Thyroid gland (tissue), 4 donors: ENCODE results near the gene HSPA1L. TPM values are rescaled to one million over a fixed set of nuclear protein-coding genes. Genes with fewer than 3 reads are reported as not detected.

ENCODE experiments used
- DNase-seq, 2 donors: peaks; one replicate each; pipeline ENCODE4 v3.0.0-alpha.2; 2019
- H3K27ac ChIP-seq, 3 donors: fragments of 200-600 bp; sonication (generic); 1 replicate in 2 of 3; 2 replicates in 1 of 3; pipeline ENCODE4 v1.5.1; 2016 to 2019; ENCODE audit warnings: mild to moderate bottlenecking in 1 of 3, moderate library complexity in 1 of 3
- H3K27me3 ChIP-seq: fragments of 200-600 bp; sonication (generic); one replicate; pipeline ENCODE4 v1.5.1; 2019
- H3K36me3 ChIP-seq, 2 donors: fragments of 200-600 bp; sonication (generic); one replicate each; pipeline ENCODE4 v1.5.1; 2016 to 2019
- H3K4me1 ChIP-seq, 2 donors: fragments of 200-600 bp; sonication (generic); one replicate each; pipeline ENCODE4 v1.5.1; 2017 to 2019
- H3K4me3 ChIP-seq, 3 donors: fragments of 200-600 bp; sonication (generic); replicated peaks in 1 of 3; 1 replicate in 2 of 3; 2 replicates in 1 of 3; pipeline ENCODE4 v1.5.1; 2016; ENCODE audit warnings: mild to moderate bottlenecking in 1 of 3
- H3K9me3 ChIP-seq: fragments of 200-600 bp; sonication (generic); one replicate; pipeline ENCODE4 v1.5.1; 2017
- POLR2A ChIP-seq, 2 donors: fragments of 450-650 bp; IDR thresholded peaks; one replicate each; pipeline ENCODE4 v1.6.1; 2017; ENCODE audit warnings: antibody characterized with exemption in 2 of 2, mild to moderate bottlenecking in 2 of 2, moderate library complexity in 1 of 2
- WGBS, 2 donors: methylation state at CpG; one replicate each; pipeline ENCODE4 v1.1.5; 2017; 5-methylcytosine and 5-hydroxymethylcytosine counted together
- intact Hi-C: fragments of 100-400 bp; cut with DNase I; formaldehyde crosslinking; loops from one replicate; pipeline ENCODE4 v1.15.1; 2023
- total RNA-seq, 4 donors: library from RNA; depleted of rRNA; stranded (reverse); fragments of >200 nt; gene quantifications; one replicate each; pipeline ENCODE4 v1.2.3, GENCODE V29; 2016
- TF ChIP-seq, protein P1 (sequence below), 6 experiments: fragments of 200-600 bp in 3 of 6; fragments of 450-650 bp in 3 of 6; sonication (generic) in 3 of 6; IDR thresholded peaks; one replicate each; pipeline ENCODE4 v1.5.1; 2016 to 2019; ENCODE audit warnings: antibody characterized with exemption in 6 of 6, mild to moderate bottlenecking in 2 of 6, inconsistent platforms in 1 of 6, moderate library complexity in 1 of 6

HSPA1L gene
- total RNA-seq, 4 donors from 2014 or later: 3.5 to 4.1 (median 3.9) TPM

DNA sequence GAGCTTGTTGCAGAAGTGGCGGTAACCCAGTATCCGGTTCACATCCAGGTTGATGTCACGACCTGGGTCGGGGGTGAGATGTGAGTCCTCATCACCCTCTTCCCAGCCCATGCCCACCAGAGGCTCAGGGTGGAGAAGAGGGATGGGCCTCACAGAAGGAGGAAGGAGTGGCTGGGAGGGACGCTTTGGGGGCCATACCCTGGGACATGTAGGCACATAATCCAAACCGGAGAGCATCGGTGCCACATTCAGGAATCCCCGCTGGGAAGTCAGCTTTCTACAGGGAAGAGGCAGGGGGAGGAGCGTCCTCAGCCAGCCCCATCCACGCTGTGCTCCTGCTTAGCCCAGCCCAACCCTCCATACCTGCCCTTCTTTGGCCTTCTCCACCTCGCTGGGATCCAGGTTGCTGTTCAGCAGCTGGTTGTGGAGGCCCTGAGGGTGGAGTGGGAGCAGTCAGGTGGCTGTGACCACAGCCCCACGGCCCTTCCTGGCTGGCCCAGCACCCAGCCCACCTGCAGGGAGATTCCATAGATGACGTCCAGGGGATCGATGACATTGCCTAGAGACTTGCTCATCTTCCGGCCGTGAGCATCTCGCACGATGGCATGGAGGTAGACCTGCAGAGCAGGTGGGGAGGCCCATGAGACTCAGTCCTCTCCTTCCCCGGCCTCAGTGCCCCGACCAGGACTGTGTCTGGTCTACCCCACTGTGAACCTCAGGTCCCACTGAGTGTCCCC, 34.4 kb downstream of the HSPA1L start:
- WGBS, 2 donors: 90 to 93% methylated on average over 12 to 15 of the region's 20 CpGs

DNA sequence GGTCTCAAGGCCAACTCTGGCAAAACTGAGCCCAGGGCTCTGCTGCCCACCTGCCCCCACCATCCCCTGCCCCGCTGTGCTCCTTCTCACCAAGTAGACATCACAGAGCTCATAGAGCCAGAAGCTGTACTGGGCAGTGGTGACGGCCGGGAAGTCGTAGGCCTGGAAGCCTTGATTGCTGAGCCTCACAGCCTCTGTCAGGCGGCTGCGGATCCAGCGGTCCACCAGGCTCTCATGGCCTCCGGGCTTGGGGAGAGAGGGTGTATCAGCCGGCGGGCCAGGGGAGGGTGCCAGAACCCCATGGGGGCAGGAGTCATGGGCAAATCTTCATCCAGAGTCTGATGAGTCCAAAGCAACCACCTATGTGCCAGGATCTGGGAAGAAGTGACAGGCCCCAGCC, 35.2 kb downstream of the HSPA1L start:
- H3K27me3 ChIP-seq: no peaks in the 10 kb centered on the region
- H3K27ac ChIP-seq: no peak overlapping the region
- intact Hi-C loops: no loop called here
- peaks cover 49 to 54% of the 10 kb centered on the region in 2 donors for H3K36me3 ChIP-seq
- TF ChIP-seq, protein P1, sequence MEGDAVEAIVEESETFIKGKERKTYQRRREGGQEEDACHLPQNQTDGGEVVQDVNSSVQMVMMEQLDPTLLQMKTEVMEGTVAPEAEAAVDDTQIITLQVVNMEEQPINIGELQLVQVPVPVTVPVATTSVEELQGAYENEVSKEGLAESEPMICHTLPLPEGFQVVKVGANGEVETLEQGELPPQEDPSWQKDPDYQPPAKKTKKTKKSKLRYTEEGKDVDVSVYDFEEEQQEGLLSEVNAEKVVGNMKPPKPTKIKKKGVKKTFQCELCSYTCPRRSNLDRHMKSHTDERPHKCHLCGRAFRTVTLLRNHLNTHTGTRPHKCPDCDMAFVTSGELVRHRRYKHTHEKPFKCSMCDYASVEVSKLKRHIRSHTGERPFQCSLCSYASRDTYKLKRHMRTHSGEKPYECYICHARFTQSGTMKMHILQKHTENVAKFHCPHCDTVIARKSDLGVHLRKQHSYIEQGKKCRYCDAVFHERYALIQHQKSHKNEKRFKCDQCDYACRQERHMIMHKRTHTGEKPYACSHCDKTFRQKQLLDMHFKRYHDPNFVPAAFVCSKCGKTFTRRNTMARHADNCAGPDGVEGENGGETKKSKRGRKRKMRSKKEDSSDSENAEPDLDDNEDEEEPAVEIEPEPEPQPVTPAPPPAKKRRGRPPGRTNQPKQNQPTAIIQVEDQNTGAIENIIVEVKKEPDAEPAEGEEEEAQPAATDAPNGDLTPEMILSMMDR (IDR thresholded peaks at IDR 0.05): no peak
- no peak for TF ChIP-seq POLR2A (IDR thresholded peaks at IDR 0.05)
- DNase-seq: no peak
- WGBS, 2 donors: 90 to 94% methylated on average over 2 to 8 of the region's 10 CpGs
- no peak overlapping the region for H3K4me3 ChIP-seq
- H3K9me3 ChIP-seq: no peaks in the 10 kb centered on the region
- H3K4me1 ChIP-seq: peaks cover 8 to 14% of the 10 kb centered on the region in 2 donors

More for the DNA sequence above, 34.4 kb downstream of the HSPA1L start:
- intact Hi-C loops: no loop called here
- H3K4me3 ChIP-seq: no peak overlapping the region
- H3K27me3 ChIP-seq: no peaks in the 10 kb centered on the region
- no peak overlapping the region for H3K27ac ChIP-seq
- DNase-seq: no peak
- peaks cover 56 to 60% of the 10 kb centered on the region in 2 donors for H3K36me3 ChIP-seq
- TF ChIP-seq, protein P1 (IDR thresholded peaks at IDR 0.05): no peak
- TF ChIP-seq POLR2A (IDR thresholded peaks at IDR 0.05): no peak
- H3K9me3 ChIP-seq: no peaks in the 10 kb centered on the region
- H3K4me1 ChIP-seq: peaks cover 8 to 14% of the 10 kb centered on the region in 2 donors

DNA sequence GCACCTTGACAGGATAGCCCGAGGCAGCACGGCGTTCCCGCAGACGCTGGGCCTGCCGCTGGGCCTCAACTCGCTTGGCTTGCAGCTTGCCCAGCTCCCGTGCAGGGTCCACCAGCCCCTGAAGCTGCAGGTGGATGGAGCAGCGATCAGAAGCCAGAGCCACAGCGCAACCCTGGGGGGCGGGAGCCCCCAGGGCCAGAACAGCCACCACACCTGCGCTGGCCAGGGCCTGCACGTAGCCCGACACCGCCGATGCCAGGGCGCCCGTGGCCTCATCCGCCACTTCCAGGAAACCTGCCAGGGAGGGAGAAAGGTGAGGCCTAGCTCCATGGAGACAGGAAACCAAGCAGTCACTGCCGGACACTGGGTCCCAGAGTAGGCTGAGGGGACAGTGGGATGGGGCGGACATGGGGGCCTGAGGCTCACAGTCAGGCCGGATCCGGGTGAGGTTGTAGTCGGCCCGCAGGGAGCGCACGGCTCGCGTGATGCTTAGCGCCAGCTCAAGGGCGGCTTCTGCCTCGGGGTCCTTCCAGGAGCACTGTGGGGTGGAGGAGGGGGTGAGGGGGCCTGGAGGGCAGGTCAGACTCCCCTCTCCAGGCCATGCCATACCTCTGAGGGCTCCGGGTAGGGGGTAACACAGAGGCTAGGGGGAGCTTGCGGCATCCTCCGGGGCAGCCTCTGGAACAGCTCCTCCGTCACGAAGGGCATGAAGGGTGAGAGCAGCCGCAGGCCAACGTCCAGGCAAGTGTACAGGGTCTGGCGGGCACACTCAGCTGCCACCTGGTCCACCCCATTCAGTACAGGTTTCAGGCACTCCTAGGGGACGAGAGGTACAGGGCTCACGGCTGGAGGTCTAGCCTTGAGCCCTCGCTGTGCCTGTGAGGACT, 35.8 kb downstream of the HSPA1L start:
- TF ChIP-seq POLR2A (IDR thresholded peaks at IDR 0.05): no peak
- TF ChIP-seq, protein P1 (IDR thresholded peaks at IDR 0.05): no peak
- H3K9me3 ChIP-seq: no peaks in the 10 kb centered on the region
- DNase-seq: no peak
- no peak overlapping the region for H3K4me3 ChIP-seq
- H3K4me1 ChIP-seq: peaks cover 8 to 14% of the 10 kb centered on the region in 2 donors
- intact Hi-C loops: no loop called here
- 91 to 94% methylated on average over 23 to 29 of the region's 43 CpGs for WGBS, 2 donors
- peaks cover 42 to 47% of the 10 kb centered on the region in 2 donors for H3K36me3 ChIP-seq
- H3K27me3 ChIP-seq: no peaks in the 10 kb centered on the region
- H3K27ac ChIP-seq: no peak overlapping the region

GRCh38 chr6:31778193-31778592, 36.9 kb downstream of the HSPA1L start:
- 89 to 94% methylated on average over 4 to 5 of the region's 5 CpGs for WGBS, 2 donors
- no peak for DNase-seq
- intact Hi-C loops: no loop called here
- Histone ChIP-seq H3K27ac (no peak overlapping the region), H3K27me3 (no peaks in the 10 kb centered on the region), H3K4me3 (no peak overlapping the region), H3K36me3 (peaks cover 41 to 42% of the 10 kb centered on the region in 2 donors), H3K9me3 (no peaks in the 10 kb centered on the region), H3K4me1 (peaks cover 8 to 14% of the 10 kb centered on the region in 2 donors)
- no peak for TF ChIP-seq POLR2A (IDR thresholded peaks at IDR 0.05)
- TF ChIP-seq, protein P1 (IDR thresholded peaks at IDR 0.05): no peak
